Neural progenitor cell (in vitro differentiated cells): ENCODE data around the gene SMAD2. TPM values are rescaled to one million over a fixed set of nuclear protein-coding genes. Genes with fewer than 3 reads are reported as not detected.
"Not testable (repeated sequence)": the region's sequence is repeated elsewhere in the genome, so short reads cannot be mapped to it uniquely, and the experiment has no call there.

Source experiments
- DNase-seq: peaks from one replicate; pipeline ENCODE4 v3.0.0-alpha.2; 2016; ENCODE audit warnings: low spot score
- H2AFZ ChIP-seq: fragments of 200-600 bp; sonication (generic); replicated peaks from 2 replicates; pipeline ENCODE4 v1.6.1; 2016; ENCODE audit warnings: antibody characterized with exemption
- H3F3A ChIP-seq: fragments of 200-600 bp; sonication (generic); 2 replicates; pipeline ENCODE4 v1.6.1; 2016; ENCODE audit warnings: antibody characterized with exemption, low read depth
- H3K27ac ChIP-seq: fragments of 200-600 bp; sonication (generic); 2 replicates; pipeline ENCODE4 v1.5.1; 2016; ENCODE audit warnings: mild to moderate bottlenecking
- H3K27me3 ChIP-seq: fragments of 200-600 bp; sonication (generic); 2 replicates; pipeline ENCODE4 v1.6.1; 2016; ENCODE audit warnings: mild to moderate bottlenecking, moderate library complexity
- H3K36me3 ChIP-seq: fragments of 200-600 bp; sonication (generic); 2 replicates; pipeline ENCODE4 v1.5.1; 2016
- H3K4me1 ChIP-seq: fragments of 200-600 bp; sonication (generic); 2 replicates; pipeline ENCODE4 v1.6.1; 2016; ENCODE audit warnings: mixed run types
- H3K4me2 ChIP-seq: fragments of 200-600 bp; sonication (generic); 2 replicates; pipeline ENCODE4 v1.6.1; 2016
- H3K4me3 ChIP-seq: fragments of 200-600 bp; sonication (generic); 2 replicates; pipeline ENCODE4 v1.5.1; 2016
- H3K79me2 ChIP-seq: fragments of 200-600 bp; sonication (generic); 2 replicates; pipeline ENCODE4 v1.6.1; 2016; ENCODE audit warnings: low read depth
- H3K9ac ChIP-seq: fragments of 200-600 bp; sonication (generic); 2 replicates; pipeline ENCODE4 v1.6.1; 2016
- H3K9me3 ChIP-seq: fragments of 200-600 bp; sonication (generic); 2 replicates; pipeline ENCODE4 v1.5.1; 2016; ENCODE audit warnings: low read depth
- H4K20me1 ChIP-seq: fragments of 200-600 bp; sonication (generic); 2 replicates; pipeline ENCODE4 v1.6.1; 2016; ENCODE audit warnings: low read depth
- H3K27ac Mint-ChIP-seq: 3 replicates; pipeline ENCODE4 v1.8.0; 2021; ENCODE audit warnings: mixed read lengths
- H3K27me3 Mint-ChIP-seq: 2 replicates; pipeline ENCODE4 v1.8.0; 2022; ENCODE audit warnings: low read depth, mild to moderate bottlenecking, inconsistent platforms, moderate library complexity, mixed read lengths; ENCODE audit not compliant: insufficient read depth
- H3K36me3 Mint-ChIP-seq: 3 replicates; pipeline ENCODE4 v1.8.0; 2021; ENCODE audit warnings: mixed read lengths
- H3K4me1 Mint-ChIP-seq: 3 replicates; pipeline ENCODE4 v1.8.0; 2021; ENCODE audit warnings: mixed read lengths
- H3K4me3 Mint-ChIP-seq: 3 replicates; pipeline ENCODE4 v1.8.0; 2021; ENCODE audit warnings: mild to moderate bottlenecking, moderate library complexity, mixed read lengths
- H3K9me3 Mint-ChIP-seq: 3 replicates; pipeline ENCODE4 v1.8.0; 2020; ENCODE audit warnings: mixed read lengths
- EZH2 ChIP-seq: fragments of 200-600 bp; sonication (generic); IDR thresholded peaks from 2 replicates; pipeline ENCODE4 v1.6.1; 2017; ENCODE audit warnings: antibody characterized with exemption, mild to moderate bottlenecking, moderate library complexity
- EZH2phosphoT487 ChIP-seq: fragments of 200-600 bp; sonication (generic); IDR thresholded peaks from 2 replicates; pipeline ENCODE4 v1.6.1; 2017; ENCODE audit warnings: antibody characterized with exemption
- total RNA-seq: library from RNA; depleted of rRNA; stranded (reverse); fragments of >200 nt; gene quantifications from 2 replicates; pipeline ENCODE4 v1.2.3, GENCODE V29; 2015; ENCODE audit warnings: low replicate concordance
- TF ChIP-seq, protein P1 (sequence below): fragments of 200-600 bp; sonication (generic); IDR thresholded peaks from 2 replicates; pipeline ENCODE4 v1.5.1; 2017; ENCODE audit warnings: antibody characterized with exemption, mild to moderate bottlenecking

Gene SMAD2
- total RNA-seq, 1 donor from 2014 or later, result 233 TPM

- peaks cover 14% of the 10 kb centered on the region for H3K27me3 Mint-ChIP-seq
- H3K27me3 ChIP-seq, result no peaks in the 10 kb centered on the region
- H3K4me1 ChIP-seq, result peaks cover 32% of the 10 kb centered on the region
- no peaks in the 10 kb centered on the region for H3K79me2 ChIP-seq
- peak; percentile 93 for DNase-seq
- peak overlapping the region; percentile 1 for H3K4me3 ChIP-seq
- H3K27ac ChIP-seq, result peak overlapping the region; percentile 98
- TF ChIP-seq, protein P1, sequence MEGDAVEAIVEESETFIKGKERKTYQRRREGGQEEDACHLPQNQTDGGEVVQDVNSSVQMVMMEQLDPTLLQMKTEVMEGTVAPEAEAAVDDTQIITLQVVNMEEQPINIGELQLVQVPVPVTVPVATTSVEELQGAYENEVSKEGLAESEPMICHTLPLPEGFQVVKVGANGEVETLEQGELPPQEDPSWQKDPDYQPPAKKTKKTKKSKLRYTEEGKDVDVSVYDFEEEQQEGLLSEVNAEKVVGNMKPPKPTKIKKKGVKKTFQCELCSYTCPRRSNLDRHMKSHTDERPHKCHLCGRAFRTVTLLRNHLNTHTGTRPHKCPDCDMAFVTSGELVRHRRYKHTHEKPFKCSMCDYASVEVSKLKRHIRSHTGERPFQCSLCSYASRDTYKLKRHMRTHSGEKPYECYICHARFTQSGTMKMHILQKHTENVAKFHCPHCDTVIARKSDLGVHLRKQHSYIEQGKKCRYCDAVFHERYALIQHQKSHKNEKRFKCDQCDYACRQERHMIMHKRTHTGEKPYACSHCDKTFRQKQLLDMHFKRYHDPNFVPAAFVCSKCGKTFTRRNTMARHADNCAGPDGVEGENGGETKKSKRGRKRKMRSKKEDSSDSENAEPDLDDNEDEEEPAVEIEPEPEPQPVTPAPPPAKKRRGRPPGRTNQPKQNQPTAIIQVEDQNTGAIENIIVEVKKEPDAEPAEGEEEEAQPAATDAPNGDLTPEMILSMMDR, result no peak
- TF ChIP-seq EZH2 (no peak), EZH2phosphoT487 (no peak)
- H3K9ac ChIP-seq, result no peak overlapping the region
- H3K36me3 ChIP-seq, result no peaks in the 10 kb centered on the region
- H4K20me1 ChIP-seq, result no peaks in the 10 kb centered on the region
- peak overlapping the region; percentile 60 for H3K4me2 ChIP-seq
- H3K9me3 Mint-ChIP-seq, result peaks cover 14% of the 10 kb centered on the region
- no peak overlapping the region for H2AFZ ChIP-seq
- H3K27ac Mint-ChIP-seq, result peak overlapping the region; percentile 39
- H3F3A ChIP-seq, result peaks cover 48% of the 10 kb centered on the region
- peaks cover 22% of the 10 kb centered on the region for H3K4me1 Mint-ChIP-seq
- H3K4me3 Mint-ChIP-seq, result no peak overlapping the region
- no peaks in the 10 kb centered on the region for H3K36me3 Mint-ChIP-seq
- no peaks in the 10 kb centered on the region for H3K9me3 ChIP-seq
These were observed 37.7 kb upstream of the SMAD2 start for GRCh38 chr18:47968006-47968676.

DNA sequence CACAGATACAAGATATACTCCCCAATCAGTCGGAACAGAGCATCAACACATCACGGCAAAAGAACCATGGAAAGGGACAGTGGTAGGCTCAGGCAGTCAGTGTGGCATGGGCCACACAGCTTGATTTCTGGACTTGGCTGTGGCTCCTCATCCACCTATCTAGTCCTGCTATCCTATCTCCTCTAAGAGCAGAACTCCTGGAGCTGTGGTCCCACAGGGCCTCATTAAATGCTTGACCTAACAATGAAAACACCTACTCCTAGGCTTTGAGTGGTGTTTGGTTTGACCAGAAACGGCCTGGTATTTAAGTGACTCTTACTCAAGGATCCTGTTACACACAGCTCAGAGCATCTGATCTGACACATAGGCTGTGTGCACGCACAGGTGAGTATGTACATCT, 33.6 kb upstream of the SMAD2 start:
- Histone ChIP-seq H2AFZ (no peak overlapping the region), H3K79me2 (no peaks in the 10 kb centered on the region), H3K4me1 (peaks cover 9% of the 10 kb centered on the region), H3K9me3 (peaks cover 18% of the 10 kb centered on the region), H3K9ac (no peak overlapping the region), H3K4me2 (no peak overlapping the region), H3F3A (peaks cover 25% of the 10 kb centered on the region), H3K27me3 (no peaks in the 10 kb centered on the region), H4K20me1 (no peaks in the 10 kb centered on the region), H3K4me3 (no peak overlapping the region), H3K36me3 (peaks cover 8% of the 10 kb centered on the region), H3K27ac (no peak overlapping the region)
- H3K9me3 Mint-ChIP-seq, result peaks cover 37% of the 10 kb centered on the region
- peaks cover 11% of the 10 kb centered on the region for H3K27me3 Mint-ChIP-seq
- H3K4me1 Mint-ChIP-seq, result peaks cover 15% of the 10 kb centered on the region
- H3K4me3 Mint-ChIP-seq, result no peak overlapping the region
- no peak for DNase-seq
- peaks cover 3% of the 10 kb centered on the region for H3K36me3 Mint-ChIP-seq
- H3K27ac Mint-ChIP-seq, result no peak overlapping the region
- TF ChIP-seq EZH2 (no peak), EZH2phosphoT487 (no peak)
- TF ChIP-seq, protein P1, result no peak

DNA sequence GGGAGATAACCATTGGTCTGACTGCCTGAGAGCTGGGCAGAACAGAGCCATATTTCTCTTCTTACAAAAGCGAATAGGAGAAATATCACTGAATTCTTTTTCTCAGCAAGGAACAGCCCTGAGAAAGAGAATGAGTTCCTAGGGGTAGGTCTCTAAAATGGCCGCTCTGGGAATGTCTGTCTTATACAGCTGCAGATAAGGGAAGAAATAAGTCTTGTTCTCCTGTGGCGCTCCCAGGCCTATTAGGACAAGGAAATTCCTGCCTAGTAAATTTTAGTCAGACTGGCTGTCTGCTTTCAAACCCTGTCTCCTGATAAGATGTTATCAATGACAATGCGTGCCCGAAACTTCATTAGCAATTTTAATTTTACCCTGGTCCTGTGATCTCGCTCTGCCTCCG, 30.5 kb upstream of the SMAD2 start:
- not testable (repeated sequence) for H3K4me3 ChIP-seq, H3F3A ChIP-seq, H3K36me3 Mint-ChIP-seq

GRCh38 chr18:47953471-47953931, 23.0 kb upstream of the SMAD2 start:
- Mint-ChIP-seq H3K4me3 (peak overlapping the region; percentile 33), H3K4me1 (peaks cover 6% of the 10 kb centered on the region), H3K27ac (no peak overlapping the region), H3K36me3 (no peaks in the 10 kb centered on the region), H3K27me3 (no peaks in the 10 kb centered on the region), H3K9me3 (no peaks in the 10 kb centered on the region)
- Histone ChIP-seq H3K9ac (no peak overlapping the region), H3K9me3 (no peaks in the 10 kb centered on the region), H3K27ac (peak overlapping the region; percentile 5), H3K79me2 (no peaks in the 10 kb centered on the region), H2AFZ (no peak overlapping the region), H3K4me2 (no peak overlapping the region), H3F3A (peaks cover 21% of the 10 kb centered on the region), H4K20me1 (no peaks in the 10 kb centered on the region), H3K36me3 (no peaks in the 10 kb centered on the region), H3K4me3 (no peak overlapping the region), H3K4me1 (peaks cover 15% of the 10 kb centered on the region), H3K27me3 (no peaks in the 10 kb centered on the region)
- TF ChIP-seq EZH2, result no peak
- TF ChIP-seq, protein P1, result no peak
- peak; percentile 68 for DNase-seq

More for the DNA sequence above, 30.5 kb upstream of the SMAD2 start:
- H2AFZ ChIP-seq, H3K27ac Mint-ChIP-seq, H3K4me3 Mint-ChIP-seq, H4K20me1 ChIP-seq, H3K4me1 ChIP-seq, H3K4me1 Mint-ChIP-seq, H3K27ac ChIP-seq, H3K27me3 ChIP-seq, H3K9ac ChIP-seq, H3K27me3 Mint-ChIP-seq, H3K79me2 ChIP-seq, H3K4me2 ChIP-seq, H3K36me3 ChIP-seq, DNase-seq: not testable (repeated sequence)
- peaks cover 18% of the 10 kb centered on the region for H3K9me3 ChIP-seq
- H3K9me3 Mint-ChIP-seq, result peaks cover 23% of the 10 kb centered on the region
